ENCODE data around the gene CLDN6.
A peak's percentile ranks its signal among the peaks of the same experiment; 100 is the strongest.

The CLDN6 gene

GRCh38 chr16:2966043-2966807, 51.8 kb downstream of the CLDN6 start:
- peak; percentile 33 for DNase-seq (ENCODE audit: extremely low read depth, insufficient read length)
- Histone ChIP-seq H3K36me3 (ENCODE audit: control insufficient read depth, insufficient read depth, low read length) (peaks cover 2% of the 10 kb centered on the region), H3K27me3 (replicated peaks; ENCODE audit: control insufficient read depth, insufficient read depth, low read length) (no peaks in the 10 kb centered on the region), H3K4me3 (replicated peaks; ENCODE audit: low read depth, low read length) (peak overlapping the region; percentile 25; the same call in 1 of the 2 replicates)
- TF ChIP-seq, protein P1, sequence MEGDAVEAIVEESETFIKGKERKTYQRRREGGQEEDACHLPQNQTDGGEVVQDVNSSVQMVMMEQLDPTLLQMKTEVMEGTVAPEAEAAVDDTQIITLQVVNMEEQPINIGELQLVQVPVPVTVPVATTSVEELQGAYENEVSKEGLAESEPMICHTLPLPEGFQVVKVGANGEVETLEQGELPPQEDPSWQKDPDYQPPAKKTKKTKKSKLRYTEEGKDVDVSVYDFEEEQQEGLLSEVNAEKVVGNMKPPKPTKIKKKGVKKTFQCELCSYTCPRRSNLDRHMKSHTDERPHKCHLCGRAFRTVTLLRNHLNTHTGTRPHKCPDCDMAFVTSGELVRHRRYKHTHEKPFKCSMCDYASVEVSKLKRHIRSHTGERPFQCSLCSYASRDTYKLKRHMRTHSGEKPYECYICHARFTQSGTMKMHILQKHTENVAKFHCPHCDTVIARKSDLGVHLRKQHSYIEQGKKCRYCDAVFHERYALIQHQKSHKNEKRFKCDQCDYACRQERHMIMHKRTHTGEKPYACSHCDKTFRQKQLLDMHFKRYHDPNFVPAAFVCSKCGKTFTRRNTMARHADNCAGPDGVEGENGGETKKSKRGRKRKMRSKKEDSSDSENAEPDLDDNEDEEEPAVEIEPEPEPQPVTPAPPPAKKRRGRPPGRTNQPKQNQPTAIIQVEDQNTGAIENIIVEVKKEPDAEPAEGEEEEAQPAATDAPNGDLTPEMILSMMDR (IDR thresholded peaks at IDR 0.05; ENCODE audit: insufficient read depth, low read length, poor library complexity, severe bottlenecking) = no peak

Measured in GM06990 (cell line).